Stimulated activated CD8-positive, alpha-beta memory T cell treated with anti-CD3 and anti-CD28 coated beads, Interleukin-2, amount 100 ng/mL, for 48 hours (primary cell): ENCODE data around the gene ZNF599.
A peak's percentile ranks its signal among the peaks of the same experiment; 100 is the strongest.

Source experiments
- DNase-seq, 2 donors: peaks; one replicate each; pipeline ENCODE4 v3.0.0-alpha.2; 2020; ENCODE audit warnings: low read depth in 2 of 2

The ZNF599 gene

GRCh38 chr19:34744896-34745690, 27.9 kb downstream of the ZNF599 start:
- DNase-seq = no peak

- no peak for DNase-seq
These were observed 38.4 kb downstream of the ZNF599 start for GRCh38 chr19:34734537-34735103.

GRCh38 chr19:34733746-34734536, 39.1 kb downstream of the ZNF599 start, which contains the start of gene ZNF181:
TSS of gene ZNF181 (plus strand) at chr19:34734243. CDS start at chr19:34735038, 795 bp downstream.
- peak; percentile 62 to 72 for DNase-seq

- DNase-seq = no peak
These were observed 39.7 kb downstream of the ZNF599 start for GRCh38 chr19:34733266-34733745.

- no peak for DNase-seq
These were observed 40.3 kb downstream of the ZNF599 start for GRCh38 chr19:34732612-34733211.

GRCh38 chr19:34731964-34732363, 41.1 kb downstream of the ZNF599 start:
- no peak for DNase-seq

- no peak for DNase-seq
These were observed 41.8 kb downstream of the ZNF599 start for GRCh38 chr19:34731019-34731829.

- no peak for DNase-seq
These were observed 47.6 kb downstream of the ZNF599 start for GRCh38 chr19:34725400-34725799.

- no peak for DNase-seq
These were observed 50.7 kb downstream of the ZNF599 start for GRCh38 chr19:34722353-34722752.

GRCh38 chr19:34715357-34715756, 57.7 kb downstream of the ZNF599 start:
- DNase-seq = no peak

GRCh38 chr19:34713262-34713637, 59.8 kb downstream of the ZNF599 start:
- no peak for DNase-seq

GRCh38 chr19:34712395-34713261, 60.4 kb downstream of the ZNF599 start:
- peak in 1 of 2 donors; percentile 9 for DNase-seq

GRCh38 chr19:34711890-34712289, 61.1 kb downstream of the ZNF599 start:
- no peak for DNase-seq
